ENCODE results near the gene RPRD2.

Gene RPRD2

DNA sequence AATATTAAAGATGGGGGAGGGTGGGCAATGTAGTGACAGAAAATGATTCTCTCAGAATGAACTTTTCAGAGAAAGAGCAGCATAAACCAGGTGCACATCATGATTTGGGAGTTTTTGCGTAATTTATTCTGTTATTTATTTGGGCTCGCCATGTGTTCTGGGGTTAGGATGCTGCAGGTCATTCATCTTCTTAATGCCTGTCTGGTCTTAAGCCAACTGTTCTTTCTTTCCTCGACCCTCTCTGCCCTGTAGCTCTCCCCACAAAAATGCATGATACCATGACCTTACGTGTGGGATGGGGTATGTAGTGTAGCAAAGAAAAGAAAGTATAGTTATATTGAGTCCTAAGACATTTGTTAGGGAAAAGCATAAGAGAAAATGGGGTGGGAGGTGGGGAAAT lies 110.9 kb downstream of the RPRD2 start:
- H3K4me3 ChIP-seq (ENCODE audit: low read depth, low read length), result no peak overlapping the region
- DNase-seq (ENCODE audit: low read depth, low spot score), result no peak
- in situ Hi-C loops (cut with HindIII; ENCODE audit: low sequenced_read_pairs), result no loop called here
- no peak for TF ChIP-seq CTCF (IDR thresholded peaks at IDR 0.05; ENCODE audit: low read depth, low read length)

DNA sequence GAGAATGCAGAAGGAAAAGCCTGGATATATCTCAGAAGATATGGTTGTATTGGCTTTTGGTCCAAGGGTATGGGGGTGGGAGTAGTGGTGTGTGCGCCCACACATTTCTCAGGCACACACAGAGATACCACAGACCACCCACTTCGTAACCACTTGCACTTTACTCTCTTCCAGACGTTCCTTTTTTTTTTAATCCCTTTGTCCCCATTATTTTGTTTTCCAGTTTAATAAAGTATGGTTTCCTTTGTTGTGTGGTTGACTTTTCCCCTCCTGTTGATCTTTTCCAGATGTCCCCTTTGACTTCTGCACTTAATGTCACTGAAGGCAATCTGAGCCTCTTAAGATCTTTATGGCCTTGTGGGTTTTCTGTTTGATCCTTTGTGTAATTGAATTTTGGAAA lies 112.8 kb downstream of the RPRD2 start:
- no peak for DNase-seq (ENCODE audit: low read depth, low spot score)
- TF ChIP-seq CTCF (IDR thresholded peaks at IDR 0.05; ENCODE audit: low read depth, low read length), result no peak
- H3K4me3 ChIP-seq (ENCODE audit: low read depth, low read length), result no peak overlapping the region
- in situ Hi-C loops (cut with HindIII; ENCODE audit: low sequenced_read_pairs), result no loop called here

DNA sequence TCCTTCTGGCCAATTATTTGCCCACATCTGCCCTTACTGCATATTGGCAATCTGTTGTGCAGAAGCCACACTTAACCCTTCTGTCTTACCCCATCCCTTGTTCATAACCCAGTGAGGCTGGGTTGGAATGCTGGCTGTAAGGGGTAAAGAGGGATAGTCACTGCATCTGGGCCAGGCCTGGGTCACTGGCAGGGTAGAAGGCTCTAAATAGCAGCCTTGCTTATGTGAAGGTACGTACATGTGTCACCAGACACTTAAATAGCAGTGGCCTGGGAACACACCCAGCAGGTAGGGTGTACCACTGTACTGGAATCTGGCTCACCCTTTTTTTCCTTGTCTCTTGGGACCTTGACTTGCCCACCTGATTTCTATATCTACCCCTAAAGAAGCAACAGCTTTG lies 113.4 kb downstream of the RPRD2 start:
- no peak for TF ChIP-seq CTCF (IDR thresholded peaks at IDR 0.05; ENCODE audit: low read depth, low read length)
- in situ Hi-C loops (cut with HindIII; ENCODE audit: low sequenced_read_pairs), result no loop called here

GRCh38 chr1:150477733-150478132 lies 113.8 kb downstream of the RPRD2 start:
- no peak for TF ChIP-seq CTCF (IDR thresholded peaks at IDR 0.05; ENCODE audit: low read depth, low read length)
- no peak for DNase-seq (ENCODE audit: low read depth, low spot score)
- H3K4me3 ChIP-seq (ENCODE audit: low read depth, low read length), result no peak overlapping the region
- in situ Hi-C loops (cut with HindIII; ENCODE audit: low sequenced_read_pairs), result no loop called here

More for the DNA sequence above, 113.4 kb downstream of the RPRD2 start:
- no peak overlapping the region for H3K4me3 ChIP-seq (ENCODE audit: low read depth, low read length)
- DNase-seq (ENCODE audit: low read depth, low spot score), result no peak

DNA sequence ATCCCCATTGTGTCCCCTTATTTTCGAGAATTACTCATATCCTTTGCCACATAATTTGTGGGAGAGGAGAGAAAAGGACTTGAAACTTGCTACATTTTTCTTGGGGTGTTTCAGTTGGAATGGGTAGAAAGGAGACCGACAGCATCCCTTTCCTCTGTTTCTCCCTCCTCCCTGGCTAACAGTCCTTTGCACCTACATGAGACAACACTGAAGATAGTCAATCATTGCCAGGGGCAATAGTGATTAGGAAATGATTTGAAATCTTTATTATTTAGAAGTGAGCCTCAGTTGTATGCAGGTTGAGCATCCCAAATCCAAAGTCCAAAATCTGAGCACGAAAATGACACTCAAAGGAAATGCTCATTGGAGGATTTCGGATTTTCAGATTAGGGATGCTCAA lies 115.4 kb downstream of the RPRD2 start:
- no peak for DNase-seq (ENCODE audit: low read depth, low spot score)
- in situ Hi-C loops (cut with HindIII; ENCODE audit: low sequenced_read_pairs), result no loop called here
- TF ChIP-seq CTCF (IDR thresholded peaks at IDR 0.05; ENCODE audit: low read depth, low read length), result no peak
- H3K4me3 ChIP-seq (ENCODE audit: low read depth, low read length), result no peak overlapping the region

DNA sequence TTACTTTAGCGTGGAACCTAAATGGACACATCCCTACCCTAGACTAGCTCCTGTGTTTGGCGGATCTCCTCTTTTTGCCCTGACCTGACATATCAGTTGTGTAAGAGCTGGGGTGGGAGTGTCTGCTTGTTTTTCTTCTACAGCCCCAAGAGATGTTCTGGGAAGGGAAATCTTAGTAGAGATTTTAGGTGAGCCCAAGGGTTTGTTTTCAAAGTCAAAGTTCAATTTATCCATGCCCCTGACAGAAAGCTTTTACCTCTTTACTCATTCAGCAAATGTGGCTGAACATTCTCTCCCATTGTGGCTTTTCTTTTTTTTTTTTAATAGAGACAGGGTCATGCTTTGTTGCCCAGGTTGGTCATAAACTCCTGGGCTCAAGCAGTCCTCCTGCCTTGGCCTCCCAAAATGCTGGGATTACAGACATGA lies 116.0 kb downstream of the RPRD2 start:
- in situ Hi-C loops (cut with HindIII; ENCODE audit: low sequenced_read_pairs), result no loop called here
- DNase-seq (ENCODE audit: low read depth, low spot score), result no peak
- TF ChIP-seq CTCF (IDR thresholded peaks at IDR 0.05; ENCODE audit: low read depth, low read length), result no peak
- H3K4me3 ChIP-seq (ENCODE audit: low read depth, low read length), result no peak overlapping the region

- in situ Hi-C loops (cut with HindIII; ENCODE audit: low sequenced_read_pairs), result no loop called here
- TF ChIP-seq CTCF (IDR thresholded peaks at IDR 0.05; ENCODE audit: low read depth, low read length), result no peak
- DNase-seq (ENCODE audit: low read depth, low spot score), result no peak
- no peak overlapping the region for H3K4me3 ChIP-seq (ENCODE audit: low read depth, low read length)
Measured at GRCh38 chr1:150484431-150484830, 120.5 kb downstream of the RPRD2 start.

Measured in astrocyte of the spinal cord (primary cell).